GM19099 (cell line): ENCODE results near the gene RGS17.

Experiments used
- POLR2A ChIP-seq: IDR thresholded peaks from 3 replicates; pipeline ENCODE4 v1.6.1; 2011; ENCODE audit warnings: low read depth; ENCODE audit not compliant: insufficient read length; ENCODE audit errors: extremely low read depth

Gene RGS17

GRCh38 chr6:153069897-153070296 lies 61.2 kb downstream of the RGS17 start:
- no peak for TF ChIP-seq POLR2A

GRCh38 chr6:153065222-153065621 lies 65.9 kb downstream of the RGS17 start:
- no peak for TF ChIP-seq POLR2A

GRCh38 chr6:153063936-153064335 lies 67.1 kb downstream of the RGS17 start:
- no peak for TF ChIP-seq POLR2A

- TF ChIP-seq POLR2A: no peak
Observed at GRCh38 chr6:153062516-153062915, 68.6 kb downstream of the RGS17 start.

- no peak for TF ChIP-seq POLR2A
Observed at GRCh38 chr6:153059757-153060156, 71.3 kb downstream of the RGS17 start.

- no peak for TF ChIP-seq POLR2A
Observed at GRCh38 chr6:153059311-153059710, 71.8 kb downstream of the RGS17 start.

GRCh38 chr6:153058909-153059308 lies 72.2 kb downstream of the RGS17 start:
- TF ChIP-seq POLR2A: no peak

GRCh38 chr6:153058291-153058690 lies 72.8 kb downstream of the RGS17 start:
- no peak for TF ChIP-seq POLR2A

- no peak for TF ChIP-seq POLR2A
Observed at GRCh38 chr6:153056308-153056707, 74.8 kb downstream of the RGS17 start.

- no peak for TF ChIP-seq POLR2A
Observed at GRCh38 chr6:153051801-153052200, 79.3 kb downstream of the RGS17 start.

- TF ChIP-seq POLR2A: no peak
Observed at GRCh38 chr6:153048631-153049030, 82.5 kb downstream of the RGS17 start.

GRCh38 chr6:153047386-153047785 lies 83.7 kb downstream of the RGS17 start:
- no peak for TF ChIP-seq POLR2A

GRCh38 chr6:153045271-153045670 lies 85.8 kb downstream of the RGS17 start:
- no peak for TF ChIP-seq POLR2A

- no peak for TF ChIP-seq POLR2A
Observed at GRCh38 chr6:153044295-153044694, 86.8 kb downstream of the RGS17 start.

- no peak for TF ChIP-seq POLR2A
Observed at GRCh38 chr6:153043719-153044118, 87.4 kb downstream of the RGS17 start.

- no peak for TF ChIP-seq POLR2A
Observed at GRCh38 chr6:153038378-153039057, 92.6 kb downstream of the RGS17 start.

GRCh38 chr6:153034139-153034538 lies 96.9 kb downstream of the RGS17 start:
- TF ChIP-seq POLR2A: no peak

- TF ChIP-seq POLR2A: no peak
Observed at GRCh38 chr6:153032255-153032882, 98.7 kb downstream of the RGS17 start.
